Fibroblast of mammary gland (primary cell): ENCODE data around the gene DCP2.

Source experiments
- DNase-seq: peaks from one replicate; pipeline ENCODE4 v3.0.0-alpha.2; 2010; ENCODE audit warnings: low read depth
- H3K4me3 ChIP-seq: 2 replicates; pipeline ENCODE4 v1.5.1; 2011; ENCODE audit warnings: low read depth, mild to moderate bottlenecking, low read length, moderate library complexity; ENCODE audit not compliant: control insufficient read depth
- CTCF ChIP-seq: conservative IDR thresholded peaks from 2 replicates; pipeline ENCODE4 v1.5.1; 2011; ENCODE audit warnings: low read depth, low read length, inconsistent platforms; ENCODE audit not compliant: control insufficient read depth, insufficient read depth

Gene DCP2

GRCh38 chr5:112934366-112934663, 42.3 kb upstream of the DCP2 start:
- DNase-seq = no peak
- TF ChIP-seq CTCF = no peak
- H3K4me3 ChIP-seq = no peak overlapping the region

- peak; percentile 49 for DNase-seq
- no peak overlapping the region for H3K4me3 ChIP-seq
- no peak for TF ChIP-seq CTCF
These were observed 40.9 kb upstream of the DCP2 start for GRCh38 chr5:112935675-112936074.

GRCh38 chr5:112938286-112938685, 38.3 kb upstream of the DCP2 start:
- H3K4me3 ChIP-seq = no peak overlapping the region
- no peak for DNase-seq
- TF ChIP-seq CTCF = no peak

GRCh38 chr5:112940670-112941069, 35.9 kb upstream of the DCP2 start:
- TF ChIP-seq CTCF = no peak
- no peak for DNase-seq
- no peak overlapping the region for H3K4me3 ChIP-seq

- no peak overlapping the region for H3K4me3 ChIP-seq
- no peak for TF ChIP-seq CTCF
- DNase-seq = no peak
These were observed 28.1 kb upstream of the DCP2 start for GRCh38 chr5:112948458-112948857.

GRCh38 chr5:112951124-112951702, 25.4 kb upstream of the DCP2 start:
- no peak for TF ChIP-seq CTCF
- DNase-seq = no peak
- no peak overlapping the region for H3K4me3 ChIP-seq

- DNase-seq = no peak
- TF ChIP-seq CTCF = no peak
- no peak overlapping the region for H3K4me3 ChIP-seq
These were observed 20.0 kb upstream of the DCP2 start for GRCh38 chr5:112956606-112957005.
